ENCODE data around the gene TNFRSF8.

The TNFRSF8 gene

DNA sequence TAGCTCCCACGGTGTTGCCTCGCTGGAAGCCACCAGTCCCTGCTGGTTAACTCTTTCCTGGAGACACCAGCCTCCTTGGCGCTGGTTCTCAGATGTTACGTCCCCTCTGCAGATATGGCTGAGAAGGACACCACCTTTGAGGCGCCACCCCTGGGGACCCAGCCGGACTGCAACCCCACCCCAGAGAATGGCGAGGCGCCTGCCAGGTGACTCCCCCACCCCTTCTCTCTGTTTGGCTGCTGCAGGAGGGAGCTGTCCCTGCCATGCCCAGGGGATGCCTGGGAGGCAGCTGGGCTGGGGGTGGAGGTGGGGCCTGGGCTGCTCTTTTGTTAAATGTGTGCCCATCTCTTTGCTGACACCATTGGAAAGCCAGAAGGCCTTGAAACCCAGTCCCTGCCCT lies 60.1 kb downstream of the TNFRSF8 start:
- no peak for TF ChIP-seq CTCF (IDR thresholded peaks at IDR 0.05)
- no peaks in the 10 kb centered on the region for H3K36me3 ChIP-seq
- no peak overlapping the region for H3K4me3 ChIP-seq (ENCODE audit: low read depth in 1 of 2, low read length in 1 of 2)
- no peaks in the 10 kb centered on the region for H3K27me3 ChIP-seq
- peaks cover 30 to 32% of the 10 kb centered on the region in 2 experiments for H3K4me1 ChIP-seq (ENCODE audit: control insufficient read depth in 1 of 2, insufficient read depth in 1 of 2, low read depth in 1 of 2, low read length in 1 of 2)
- no peaks in the 10 kb centered on the region for H3K9me3 ChIP-seq
- no peak overlapping the region for H3K27ac ChIP-seq

- Histone ChIP-seq H3K4me3 (ENCODE audit: low read depth in 1 of 2, low read length in 1 of 2) (peak overlapping the region; percentile 1 to 45), H3K27me3 (no peaks in the 10 kb centered on the region), H3K36me3 (no peaks in the 10 kb centered on the region), H3K27ac (peak overlapping the region; percentile 92), H3K4me1 (ENCODE audit: control insufficient read depth in 1 of 2, insufficient read depth in 1 of 2, low read depth in 1 of 2, low read length in 1 of 2) (peaks cover 30 to 32% of the 10 kb centered on the region in 2 experiments), H3K9me3 (no peaks in the 10 kb centered on the region)
- peak; percentile 96 for TF ChIP-seq CTCF (IDR thresholded peaks at IDR 0.05)
Measured at GRCh38 chr1:12124693-12125421, 61.8 kb downstream of the TNFRSF8 start.

DNA sequence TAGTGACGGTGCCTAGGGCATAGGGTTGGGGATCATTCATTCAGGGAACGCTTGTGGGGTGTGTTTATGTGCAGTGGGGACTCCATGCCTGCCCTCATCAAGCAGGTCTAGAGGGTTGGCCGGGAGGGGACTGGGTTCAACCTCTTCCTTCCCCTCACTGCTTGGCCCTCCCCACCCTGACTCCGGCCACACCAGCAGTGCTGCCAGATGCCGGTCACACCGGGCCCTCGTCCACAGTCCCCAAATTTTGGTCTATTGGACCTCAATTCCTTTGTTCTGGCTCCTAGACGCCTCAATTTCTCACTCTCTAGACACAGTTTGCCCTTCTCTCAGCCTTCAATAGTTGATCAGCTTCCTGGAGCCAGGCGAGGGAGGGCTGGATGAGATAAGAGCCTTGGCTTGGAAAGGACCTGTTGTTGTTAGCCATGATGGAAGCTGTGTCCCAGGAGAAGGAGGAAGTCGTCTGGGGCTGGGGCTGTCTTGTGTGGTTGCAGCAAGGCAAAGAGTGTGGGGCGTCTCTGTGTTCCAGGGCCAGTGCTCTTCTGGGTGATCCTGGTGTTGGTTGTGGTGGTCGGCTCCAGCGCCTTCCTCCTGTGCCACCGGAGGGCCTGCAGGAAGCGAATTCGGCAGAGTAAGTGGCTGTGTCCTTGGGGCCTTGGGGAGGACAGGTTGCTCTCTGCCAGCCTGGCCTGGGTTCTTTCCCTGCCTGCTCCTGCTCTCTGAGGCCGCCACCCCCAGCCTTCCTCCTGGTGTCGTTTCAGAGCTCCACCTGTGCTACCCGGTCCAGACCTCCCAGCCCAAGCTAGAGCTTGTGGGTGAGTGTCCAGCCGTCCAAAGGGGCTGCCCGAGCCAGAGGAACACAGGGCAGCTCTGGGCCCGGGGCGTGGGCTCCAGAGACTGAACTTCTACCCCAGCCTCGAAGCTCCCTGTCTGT lies 62.6 kb downstream of the TNFRSF8 start:
- H3K27me3 ChIP-seq, result no peaks in the 10 kb centered on the region
- peak overlapping the region; percentile 92 for H3K27ac ChIP-seq
- no peak for TF ChIP-seq CTCF (IDR thresholded peaks at IDR 0.05)
- H3K9me3 ChIP-seq, result no peaks in the 10 kb centered on the region
- H3K4me1 ChIP-seq (ENCODE audit: control insufficient read depth in 1 of 2, insufficient read depth in 1 of 2, low read depth in 1 of 2, low read length in 1 of 2), result peaks cover 30 to 32% of the 10 kb centered on the region in 2 experiments
- no peaks in the 10 kb centered on the region for H3K36me3 ChIP-seq
- H3K4me3 ChIP-seq (ENCODE audit: low read depth in 1 of 2, low read length in 1 of 2), result peak overlapping the region; percentile 45 to 54

- Histone ChIP-seq H3K36me3 (no peaks in the 10 kb centered on the region), H3K4me1 (ENCODE audit: control insufficient read depth in 1 of 2, insufficient read depth in 1 of 2, low read depth in 1 of 2, low read length in 1 of 2) (peaks cover 32 to 34% of the 10 kb centered on the region in 2 experiments), H3K4me3 (ENCODE audit: low read depth in 1 of 2, low read length in 1 of 2) (peak overlapping the region; percentile 45 to 54), H3K9me3 (no peaks in the 10 kb centered on the region), H3K27me3 (no peaks in the 10 kb centered on the region), H3K27ac (peak overlapping the region; percentile 92)
- TF ChIP-seq CTCF (IDR thresholded peaks at IDR 0.05), result no peak
Measured at GRCh38 chr1:12126781-12127180, 63.7 kb downstream of the TNFRSF8 start.

DNA sequence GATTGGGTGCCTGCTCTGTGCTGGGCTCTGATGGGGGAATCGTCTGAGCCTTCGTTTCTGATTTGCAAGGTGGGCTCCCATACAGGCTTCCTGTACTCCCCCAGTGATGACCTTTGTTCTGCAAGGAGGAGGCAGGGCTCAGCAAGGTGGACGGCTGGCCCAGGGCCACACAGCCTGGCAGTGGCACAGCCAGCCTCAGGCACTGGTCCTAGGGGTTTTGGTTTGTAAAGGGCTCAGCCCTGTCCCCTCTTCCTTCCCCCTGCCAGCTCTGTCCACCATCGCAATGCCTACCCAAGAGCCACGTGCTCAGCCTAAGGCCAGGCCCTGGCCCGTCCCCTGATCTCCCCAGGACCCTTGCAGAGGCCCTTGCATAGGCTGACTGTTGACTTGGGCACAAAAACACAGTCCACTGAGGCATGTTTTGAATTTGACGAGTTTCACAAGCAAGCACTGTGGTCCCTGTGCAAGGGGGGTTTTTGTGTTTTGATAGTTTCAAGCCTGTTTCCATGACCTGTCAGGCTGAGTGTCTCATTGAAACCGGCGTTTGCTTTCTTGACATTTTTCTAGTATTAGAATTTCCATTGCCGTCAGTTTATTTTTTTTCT lies 64.2 kb downstream of the TNFRSF8 start:
- H3K4me3 ChIP-seq (ENCODE audit: low read depth in 1 of 2, low read length in 1 of 2), result peak overlapping the region in 1 of 2 experiments; percentile 54
- H3K27me3 ChIP-seq, result no peaks in the 10 kb centered on the region
- H3K27ac ChIP-seq, result peak overlapping the region; percentile 92
- peaks cover 36 to 39% of the 10 kb centered on the region in 2 experiments for H3K4me1 ChIP-seq (ENCODE audit: control insufficient read depth in 1 of 2, insufficient read depth in 1 of 2, low read depth in 1 of 2, low read length in 1 of 2)
- H3K36me3 ChIP-seq, result no peaks in the 10 kb centered on the region
- H3K9me3 ChIP-seq, result no peaks in the 10 kb centered on the region
- TF ChIP-seq CTCF (IDR thresholded peaks at IDR 0.05), result no peak
